LoVo (cell line): ENCODE results near the gene TIMP3.

ENCODE experiments used
- DNase-seq: peaks from one replicate; pipeline ENCODE4 v3.0.0-alpha.2; 2016; ENCODE audit warnings: low spot score

The TIMP3 gene

GRCh38 chr22:32882774-32883530 is 81.4 kb downstream of the TIMP3 start:
- no peak for DNase-seq

- DNase-seq = no peak
Observed at GRCh38 chr22:32887324-32887980, 85.9 kb downstream of the TIMP3 start.

- no peak for DNase-seq
Observed at GRCh38 chr22:32888976-32889375, 87.5 kb downstream of the TIMP3 start.

- no peak for DNase-seq
Observed at GRCh38 chr22:32896891-32897290, 95.4 kb downstream of the TIMP3 start.

GRCh38 chr22:32897400-32897799 is 95.9 kb downstream of the TIMP3 start:
- no peak for DNase-seq

DNA sequence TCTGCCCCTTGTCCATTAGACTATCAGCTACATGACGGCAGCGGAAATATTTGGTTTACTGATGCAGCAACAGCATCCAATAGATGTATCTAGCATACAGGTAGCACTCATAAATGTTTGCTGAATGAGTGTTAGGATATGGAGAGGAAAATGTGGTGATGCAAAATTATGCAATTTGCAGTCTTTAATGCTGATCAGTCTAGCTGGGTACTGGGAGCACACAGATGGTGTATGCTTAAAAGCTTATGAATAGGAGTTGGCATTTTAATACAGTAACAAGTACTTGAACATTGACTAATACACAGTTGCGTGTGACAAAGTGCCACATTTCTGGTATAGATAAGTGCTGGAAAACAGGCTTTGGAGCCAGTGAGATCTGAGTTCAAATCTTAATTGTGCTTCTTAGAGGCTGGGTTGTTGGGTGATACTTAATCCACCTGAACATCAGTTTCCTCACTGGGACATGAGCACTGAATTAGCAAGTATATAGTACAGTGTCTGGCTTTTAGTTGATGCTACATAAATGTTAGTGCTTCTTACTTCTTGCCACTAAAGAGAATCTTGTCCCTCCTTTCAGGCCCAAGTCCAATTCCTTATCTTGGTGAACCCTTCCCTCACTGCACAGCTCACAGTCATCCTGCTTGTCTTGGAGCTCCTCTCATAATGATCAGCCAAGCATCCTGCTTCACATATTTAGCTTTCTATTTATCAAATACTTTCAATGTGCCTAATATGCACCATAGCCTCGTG is 99.6 kb downstream of the TIMP3 start:
- DNase-seq = no peak

- DNase-seq = no peak
Observed at GRCh38 chr22:32901925-32902324, 100.4 kb downstream of the TIMP3 start.

DNA sequence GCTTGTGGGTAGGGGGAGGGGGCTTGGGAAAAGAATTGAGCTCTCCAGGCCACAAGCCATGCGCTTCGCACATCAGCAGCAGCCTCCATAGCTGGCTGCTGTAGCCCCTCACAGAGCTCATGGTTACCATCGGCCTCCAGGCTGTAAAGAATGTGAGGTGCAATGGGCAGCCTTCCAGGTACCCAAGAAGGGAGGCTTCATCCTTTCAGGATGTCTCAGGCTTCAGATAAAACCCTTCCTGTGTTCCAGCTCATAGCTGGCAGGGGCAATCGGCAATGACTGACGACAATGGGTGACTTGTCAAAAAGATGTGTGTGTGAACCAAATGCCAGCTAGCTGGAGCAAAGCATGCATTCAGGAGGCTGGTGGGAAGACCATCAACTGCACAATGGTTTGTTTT is 102.0 kb downstream of the TIMP3 start:
- DNase-seq = no peak

DNA sequence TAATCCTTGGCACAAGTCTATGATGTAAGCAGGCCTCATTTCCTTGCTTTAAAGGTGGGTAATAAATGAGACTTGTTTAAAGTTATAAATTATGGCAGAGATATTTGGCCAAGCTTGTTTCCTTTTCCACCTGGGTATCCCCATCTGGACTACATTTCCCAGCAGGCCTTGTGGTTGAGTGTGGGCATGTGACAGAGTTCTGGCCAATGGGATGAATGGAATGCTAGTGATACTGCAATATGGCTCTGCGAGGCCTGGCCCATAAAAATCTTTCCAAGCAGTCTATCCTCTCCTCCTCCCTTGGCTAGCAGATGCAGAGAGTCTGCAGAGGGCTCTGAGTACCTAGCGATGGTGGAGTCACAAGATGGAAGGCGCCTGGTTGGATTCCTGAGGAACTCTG is 102.5 kb downstream of the TIMP3 start:
- no peak for DNase-seq

DNA sequence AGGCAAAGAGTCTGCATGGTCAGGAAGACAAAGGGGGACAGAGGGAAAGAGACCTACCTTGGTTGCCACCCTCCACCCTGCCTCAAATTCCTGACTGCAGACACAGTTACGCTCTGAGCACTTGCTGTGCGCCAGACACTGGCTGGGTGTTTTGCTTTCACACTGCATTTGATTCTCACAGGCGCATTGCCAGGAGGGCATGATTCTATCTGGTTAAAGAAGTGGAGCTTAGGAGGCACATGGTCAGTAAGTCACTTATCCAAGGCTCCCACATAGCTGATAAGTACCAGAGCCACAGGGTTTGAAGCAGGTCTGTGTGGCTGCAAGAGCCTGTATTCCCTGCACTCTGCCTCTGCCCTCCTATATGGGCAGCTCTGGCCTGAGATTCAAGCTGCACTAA is 103.9 kb downstream of the TIMP3 start:
- no peak for DNase-seq

- DNase-seq = no peak
Observed at GRCh38 chr22:32909581-32910428, 108.3 kb downstream of the TIMP3 start.

GRCh38 chr22:32910429-32910772 is 108.9 kb downstream of the TIMP3 start:
- no peak for DNase-seq

DNA sequence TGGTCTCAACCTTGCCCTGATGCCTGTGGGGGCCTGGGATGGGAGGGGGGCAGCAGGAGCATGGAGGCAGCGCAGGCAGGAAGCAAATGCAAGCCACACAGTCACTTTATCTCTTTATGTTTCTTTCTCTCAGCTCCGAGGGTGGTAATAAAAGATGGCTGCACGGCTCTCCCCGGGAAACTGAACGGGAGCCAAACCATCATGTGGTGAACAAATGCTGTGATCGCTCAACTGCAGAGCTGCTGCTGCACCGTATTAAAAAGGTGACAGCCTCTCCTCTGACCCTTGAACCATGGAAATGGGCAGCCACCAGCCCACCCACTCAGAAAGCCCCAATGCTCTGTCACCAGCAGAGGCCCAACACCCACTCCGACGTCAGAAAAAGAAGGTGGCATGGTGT is 110.0 kb downstream of the TIMP3 start:
- DNase-seq = no peak
